HS-27A (cell line): Measurements from ENCODE around the gene INPP5A.

Experiments
- DNase-seq: peaks from one replicate; pipeline ENCODE4 v3.0.0-alpha.2; 2012; ENCODE audit warnings: low read depth, missing footprints

The INPP5A gene

GRCh38 chr10:132705943-132706342 is 168.4 kb downstream of the INPP5A start:
- DNase-seq = no peak

- no peak for DNase-seq
These were observed 169.1 kb downstream of the INPP5A start for GRCh38 chr10:132706701-132707100.

DNA sequence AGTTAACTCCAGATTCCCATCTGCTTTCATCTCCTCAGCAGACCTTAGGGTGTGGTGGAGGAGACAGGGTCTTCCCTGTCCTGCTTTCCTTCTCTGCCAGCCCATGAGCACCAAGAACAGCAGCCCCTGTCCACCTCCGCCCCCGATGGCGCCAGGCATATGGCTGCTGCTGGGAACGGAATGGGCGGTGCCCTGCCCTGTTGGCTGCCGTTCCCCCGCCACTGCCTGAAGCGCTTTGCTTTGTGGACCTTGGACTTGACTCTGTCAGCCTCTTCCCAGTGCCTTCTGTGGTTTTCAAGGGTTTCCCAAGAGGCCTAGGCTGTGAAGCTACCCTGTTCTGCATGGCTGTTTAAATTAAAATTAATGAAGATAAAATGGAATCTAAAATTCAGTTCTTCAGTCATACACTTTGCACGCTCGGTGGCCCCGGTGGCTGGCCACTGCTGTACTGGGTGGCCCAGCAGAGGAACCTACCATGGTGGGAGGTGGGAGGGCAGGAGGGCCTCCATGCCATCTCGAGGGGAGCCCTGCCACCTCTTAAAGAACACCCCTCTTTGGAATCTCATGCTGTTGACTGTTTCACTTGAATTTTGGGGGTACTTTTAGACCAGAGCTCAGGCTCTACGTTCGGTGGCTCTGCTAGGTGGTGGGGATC is 169.7 kb downstream of the INPP5A start:
- DNase-seq = no peak

DNA sequence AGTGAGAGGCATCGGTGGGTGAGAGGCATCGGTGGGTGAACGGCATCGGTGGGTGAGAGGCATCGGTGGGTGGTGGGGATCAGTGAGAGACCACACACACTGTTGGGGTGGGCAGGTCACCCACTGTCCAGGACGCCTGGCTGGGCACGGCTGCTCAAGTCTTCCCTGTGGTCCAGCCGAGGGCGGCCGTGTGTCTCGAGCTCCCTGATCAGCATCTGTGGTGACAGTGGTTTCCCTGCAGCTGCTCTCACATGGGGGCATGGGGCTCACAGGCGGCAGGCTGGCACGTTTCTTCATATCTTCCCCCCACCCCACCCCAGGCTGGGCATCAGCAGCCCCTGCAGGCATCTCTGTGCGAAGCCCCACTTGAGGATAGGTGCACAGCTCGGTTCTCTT is 170.2 kb downstream of the INPP5A start:
- no peak for DNase-seq

DNA sequence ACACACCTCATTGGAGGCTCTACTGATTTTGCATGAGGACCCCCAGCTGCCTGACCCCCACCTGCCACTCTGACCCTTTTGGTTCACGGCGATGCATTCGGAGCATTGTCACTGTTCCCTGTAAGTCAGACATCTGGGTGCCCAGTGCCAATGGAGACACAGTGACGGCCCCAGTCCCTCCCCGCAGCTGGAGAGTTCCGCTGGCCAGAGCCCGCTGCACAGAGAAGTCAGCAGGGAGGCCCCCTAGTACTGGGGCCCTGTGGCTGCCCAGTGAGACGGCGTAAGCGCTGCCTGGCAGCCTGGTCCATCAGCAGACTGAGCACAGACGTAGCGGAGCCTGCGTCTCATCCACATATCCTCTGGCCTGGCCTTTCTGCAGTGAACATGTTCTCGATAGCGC is 170.9 kb downstream of the INPP5A start:
- no peak for DNase-seq

GRCh38 chr10:132708936-132709335 is 171.3 kb downstream of the INPP5A start:
- no peak for DNase-seq

DNA sequence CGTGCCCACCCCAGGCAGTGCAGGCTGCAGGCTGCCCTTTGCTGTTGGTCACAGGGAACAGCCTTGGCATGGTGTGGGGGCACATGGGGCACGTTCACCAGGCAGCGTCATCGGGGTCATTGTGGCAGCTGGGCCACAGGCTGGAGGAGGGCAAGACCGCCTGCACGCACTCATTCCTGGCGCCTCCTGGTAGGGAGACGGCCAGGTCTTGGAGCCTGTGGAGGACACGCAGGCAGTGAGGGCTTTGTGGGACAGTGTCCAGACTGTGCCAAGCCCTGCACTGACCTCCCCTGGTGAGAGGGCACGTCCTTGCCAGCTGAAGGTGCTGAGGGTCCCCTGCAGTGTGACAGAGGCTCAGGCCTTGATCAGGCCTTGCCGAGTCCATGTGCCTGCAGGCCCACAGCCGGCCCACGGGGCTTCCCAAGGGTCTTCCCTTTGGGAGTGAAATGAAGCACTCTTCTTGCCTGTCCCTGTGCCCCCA is 171.9 kb downstream of the INPP5A start:
- DNase-seq = no peak

GRCh38 chr10:132710036-132710686 is 172.6 kb downstream of the INPP5A start:
- DNase-seq = no peak

- DNase-seq = no peak
These were observed 173.4 kb downstream of the INPP5A start for GRCh38 chr10:132710746-132711612.

DNA sequence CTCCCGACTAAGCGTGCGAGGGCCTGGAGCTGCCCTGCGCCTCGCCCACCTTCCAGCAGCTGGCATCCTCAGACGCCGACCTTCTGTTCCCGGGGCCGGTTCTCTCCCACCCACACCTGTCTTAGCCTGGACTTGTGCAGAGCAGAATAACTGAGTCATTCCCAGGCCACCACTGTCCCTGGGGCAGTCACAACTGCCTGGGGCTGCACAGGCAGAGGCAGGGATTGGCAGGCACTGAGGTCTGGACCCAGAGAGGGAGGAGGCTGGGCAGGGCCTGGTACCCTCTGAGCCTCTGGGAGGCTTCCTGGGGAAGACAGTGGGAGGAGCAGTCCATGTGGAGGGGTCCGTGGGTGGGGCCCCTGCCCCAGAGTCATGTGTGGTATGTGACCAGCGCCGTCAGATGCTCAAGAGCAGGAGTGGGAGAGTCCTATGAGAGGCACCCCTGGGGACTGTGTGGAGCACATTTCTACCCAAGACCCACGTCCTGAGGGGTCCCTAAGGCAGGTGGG is 174.1 kb downstream of the INPP5A start:
- no peak for DNase-seq

- no peak for DNase-seq
These were observed 174.7 kb downstream of the INPP5A start for GRCh38 chr10:132712291-132712690.

DNA sequence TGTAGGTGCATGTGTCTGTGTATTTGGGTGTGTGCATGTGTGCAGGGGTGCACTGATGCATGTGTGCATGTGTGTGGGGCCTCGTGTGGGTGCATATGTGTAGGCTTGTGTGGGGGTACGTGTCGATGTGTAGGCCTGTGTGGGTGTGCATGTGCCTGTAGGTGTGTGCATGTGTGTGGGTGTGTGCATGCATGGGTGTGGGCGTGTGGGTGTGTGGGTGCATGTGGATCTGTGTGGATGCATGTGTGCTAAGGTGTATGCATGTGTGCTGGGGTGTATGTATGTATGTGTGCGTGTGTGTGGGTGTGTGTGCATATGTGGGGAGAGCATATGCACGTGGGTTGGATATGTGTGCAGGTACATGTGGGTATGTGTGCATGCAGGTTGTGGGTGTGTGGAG is 175.2 kb downstream of the INPP5A start:
- no peak for DNase-seq

- no peak for DNase-seq
These were observed 176.0 kb downstream of the INPP5A start for GRCh38 chr10:132713421-132714095.

GRCh38 chr10:132714096-132714985 is 176.8 kb downstream of the INPP5A start:
- no peak for DNase-seq

DNA sequence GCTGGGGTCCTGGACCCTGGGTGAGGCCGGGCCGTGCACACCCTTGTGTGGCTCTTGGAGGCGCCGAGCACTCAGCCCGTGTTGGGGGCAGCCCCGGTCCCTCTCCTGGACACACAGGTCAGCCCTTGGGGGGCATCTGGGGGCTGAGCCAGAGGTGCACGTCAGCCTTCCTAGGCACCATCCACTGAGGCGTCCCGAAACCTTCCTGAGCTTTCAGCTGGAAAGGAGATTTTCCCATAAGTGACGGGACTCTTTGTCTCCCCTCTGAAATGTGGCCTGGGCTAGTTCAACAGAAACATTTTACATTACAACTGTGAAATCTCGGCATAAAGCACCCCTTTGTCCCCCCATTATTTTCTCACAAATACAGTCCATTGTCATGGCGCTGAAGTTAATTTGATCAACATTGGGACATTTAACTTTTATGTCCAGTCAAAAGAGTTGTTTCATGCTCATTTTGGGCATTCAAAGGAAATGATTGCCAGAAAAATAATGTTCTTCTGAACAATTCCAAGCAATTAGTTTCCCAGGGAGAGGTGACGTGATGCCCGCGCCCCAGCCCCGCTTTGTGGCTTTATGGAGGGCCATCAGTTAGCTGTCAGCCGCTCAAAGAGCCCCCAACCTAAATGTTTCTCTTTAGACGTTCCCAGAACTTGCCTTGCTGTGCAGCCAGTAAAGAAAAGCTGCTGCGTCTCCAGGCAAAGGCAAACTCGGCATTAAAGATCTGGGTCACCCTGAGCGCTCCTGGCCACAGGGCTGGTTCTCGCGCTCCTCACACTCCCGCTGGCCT is 177.6 kb downstream of the INPP5A start:
- DNase-seq = no peak

GRCh38 chr10:132715776-132716680 is 178.4 kb downstream of the INPP5A start:
- no peak for DNase-seq

- DNase-seq = no peak
These were observed 179.3 kb downstream of the INPP5A start for GRCh38 chr10:132716691-132717490.

- no peak for DNase-seq
These were observed 184.1 kb downstream of the INPP5A start for GRCh38 chr10:132721725-132722124.
